Activated CD4-positive, alpha-beta T cell treated with anti-CD3 and anti-CD28 coated beads, Interleukin-10, Interleukin-2, amounts not matched to agents 100 ng/mL and 50 ng/mL, durations not matched to agents 16 hours and 8 hours (primary cell): ENCODE results near the gene MBNL1.

Source experiments
- DNase-seq: peaks from one replicate; pipeline ENCODE4 v3.0.0-alpha.2; 2020

The MBNL1 gene

GRCh38 chr3:152299249-152299976, 30.7 kb downstream of the MBNL1 start:
- peak; percentile 48 for DNase-seq

GRCh38 chr3:152300029-152300731, 31.5 kb downstream of the MBNL1 start:
- no peak for DNase-seq

GRCh38 chr3:152301745-152302181, 33.0 kb downstream of the MBNL1 start:
- peak; percentile 80 for DNase-seq

- DNase-seq: peak; percentile 74
Observed at GRCh38 chr3:152302521-152303021, 33.8 kb downstream of the MBNL1 start.

- DNase-seq: no peak
Observed at GRCh38 chr3:152304160-152304559, 35.4 kb downstream of the MBNL1 start.

GRCh38 chr3:152305075-152305474, 36.3 kb downstream of the MBNL1 start:
- no peak for DNase-seq

- no peak for DNase-seq
Observed at GRCh38 chr3:152307829-152308474, 39.2 kb downstream of the MBNL1 start.

- no peak for DNase-seq
Observed at GRCh38 chr3:152308475-152308844, 39.7 kb downstream of the MBNL1 start.

- no peak for DNase-seq
Observed at GRCh38 chr3:152309031-152309430, 40.3 kb downstream of the MBNL1 start.

GRCh38 chr3:152309535-152310307, 41.0 kb downstream of the MBNL1 start:
- DNase-seq: peak; percentile 82

- DNase-seq: no peak
Observed at GRCh38 chr3:152313430-152313829, 44.7 kb downstream of the MBNL1 start.

- DNase-seq: no peak
Observed at GRCh38 chr3:152313914-152314313, 45.2 kb downstream of the MBNL1 start.

GRCh38 chr3:152314677-152315353, 46.1 kb downstream of the MBNL1 start:
- no peak for DNase-seq

GRCh38 chr3:152315623-152316022, 46.9 kb downstream of the MBNL1 start:
- no peak for DNase-seq

- no peak for DNase-seq
Observed at GRCh38 chr3:152316318-152316717, 47.6 kb downstream of the MBNL1 start.

GRCh38 chr3:152317184-152317583, 48.5 kb downstream of the MBNL1 start:
- no peak for DNase-seq

- no peak for DNase-seq
Observed at GRCh38 chr3:152317956-152318355, 49.2 kb downstream of the MBNL1 start.

- no peak for DNase-seq
Observed at GRCh38 chr3:152318512-152318911, 49.8 kb downstream of the MBNL1 start.

GRCh38 chr3:152319256-152319655, 50.5 kb downstream of the MBNL1 start:
- DNase-seq: peak; percentile 55

GRCh38 chr3:152319831-152320617, 51.3 kb downstream of the MBNL1 start:
- no peak for DNase-seq

GRCh38 chr3:152321200-152321954, 52.6 kb downstream of the MBNL1 start:
- no peak for DNase-seq
